PFSK-1 (cell line): ENCODE measurements around the gene MYBBP1A.

ENCODE experiments used
- POLR2AphosphoS5 ChIP-seq: IDR thresholded peaks from 2 replicates; pipeline ENCODE4 v1.6.1; 2012; ENCODE audit warnings: low read depth, mild to moderate bottlenecking, control low read depth, low read length, moderate library complexity
- REST ChIP-seq, 2 experiments: IDR thresholded peaks; 2 replicates each; pipeline versions ENCODE4 v1.6.1 to v1.8.0; 2011 to 2012; ENCODE audit warnings: low read depth in 2 of 2, low read length in 2 of 2, control low read depth in 1 of 2, inconsistent platforms in 1 of 2, mild to moderate bottlenecking in 1 of 2, moderate library complexity in 1 of 2; ENCODE audit not compliant: insufficient read depth in 1 of 2

GRCh38 chr17:4569591-4569990 is 14.4 kb upstream of the MYBBP1A start:
- TF ChIP-seq POLR2AphosphoS5, result no peak
- no peak for TF ChIP-seq REST (IDR thresholded peaks at IDR 0.05; ENCODE audit: insufficient read depth in 1 of 2, low read depth in 2 of 2, low read length in 2 of 2)
